ENCODE measurements around the gene DVL1. TPM values are rescaled to one million over a fixed set of nuclear protein-coding genes. Genes with fewer than 3 reads are reported as not detected.
"Not testable (repeated sequence)": the region's sequence is repeated elsewhere in the genome, so short reads cannot be mapped to it uniquely, and the experiment has no call there.

Gene DVL1
- total and polyA plus RNA-seq, 2 of the 13 experiments (the other 11 are each of a cell fraction or from before 2014, with no cell fraction given), result 30.8 to 60.4 TPM

DNA sequence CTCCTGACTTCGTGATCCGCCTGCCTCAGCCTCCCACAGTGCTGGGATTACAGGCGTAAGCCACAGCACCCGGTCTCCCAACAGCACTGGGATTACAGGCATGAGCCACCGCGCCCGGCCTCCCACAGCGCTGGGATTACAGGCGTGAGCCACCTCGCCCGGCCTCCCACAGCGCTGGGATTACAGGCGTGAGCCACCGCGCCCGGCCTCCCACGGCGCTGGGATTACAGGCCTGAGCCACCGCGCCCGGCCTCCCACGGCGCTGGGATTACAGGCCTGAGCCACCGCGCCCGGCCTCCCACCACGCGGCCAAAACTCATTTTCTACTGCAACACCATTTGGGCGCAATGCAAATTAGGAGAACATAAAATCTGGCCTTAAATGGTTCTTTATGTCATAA is 36.1 kb upstream of the DVL1 start:
- WGBS (ENCODE audit: low lambda C conversion rate), result 93% methylated on average over 20 of the region's 29 CpGs
- in situ Hi-C loops (cut with HindIII; ENCODE audit: extremely low pct_ligation_motif_present, low pct_unique_long_range_greater_than_20kb); H3K9me3 ChIP-seq (ENCODE audit: low read length); CTCF ChIA-PET (ENCODE audit: low intra/inter-chr PET ratio, low total read pairs); H3K4me3 ChIP-seq (replicated peaks in 1 of 3; ENCODE audit: insufficient read depth in 1 of 3, low read depth in 2 of 3, low read length in 3 of 3); H3K27me3 ChIP-seq (ENCODE audit: control insufficient read depth in 1 of 2, insufficient read depth in 2 of 2, low read length in 2 of 2); H3K4me2 ChIP-seq (ENCODE audit: low read depth, low read length); H2AFZ ChIP-seq (ENCODE audit: low read length); intact Hi-C loops (cut with micrococcal nuclease; ENCODE audit: unreplicated experiment); H4K20me1 ChIP-seq (ENCODE audit: insufficient read depth, low read length); DNase-seq (ENCODE audit: low spot score); FAIRE-seq; H3K27ac ChIP-seq (ENCODE audit: extremely low read length, insufficient read depth, low read length); ATAC-seq; H3K9ac ChIP-seq (ENCODE audit: insufficient read depth, low read depth, low read length); BruUV-seq (replicated peaks); H3K79me2 ChIP-seq (ENCODE audit: insufficient read depth, low read length): not testable (repeated sequence)
- peaks cover 26% of the 10 kb centered on the region for H3K4me1 ChIP-seq (ENCODE audit: insufficient read depth, low read length)
- peaks cover 19 to 46% of the 10 kb centered on the region in 2 experiments for H3K36me3 ChIP-seq (replicated peaks in 1 of 2; ENCODE audit: control insufficient read depth in 1 of 2, insufficient read depth in 2 of 2, low read length in 2 of 2)
- POLR2A ChIA-PET, result interaction anchor here (0.6 to 6.1 kb wide), 3 partner anchors 10 to 45 kb away, joined by 3 to 43 read pairs (median 5); partner anchors contain the start of genes AURKAIP1 and CCNL2
- TF ChIP-seq RBFOX2 (IDR thresholded peaks at IDR 0.05; ENCODE audit: low read depth, low read length), result peak; percentile 63
- TF ChIP-seq AGO2 (optimal IDR thresholded peaks at IDR 0.05; ENCODE audit: low read depth, low read length), result peak; percentile 67

DNA sequence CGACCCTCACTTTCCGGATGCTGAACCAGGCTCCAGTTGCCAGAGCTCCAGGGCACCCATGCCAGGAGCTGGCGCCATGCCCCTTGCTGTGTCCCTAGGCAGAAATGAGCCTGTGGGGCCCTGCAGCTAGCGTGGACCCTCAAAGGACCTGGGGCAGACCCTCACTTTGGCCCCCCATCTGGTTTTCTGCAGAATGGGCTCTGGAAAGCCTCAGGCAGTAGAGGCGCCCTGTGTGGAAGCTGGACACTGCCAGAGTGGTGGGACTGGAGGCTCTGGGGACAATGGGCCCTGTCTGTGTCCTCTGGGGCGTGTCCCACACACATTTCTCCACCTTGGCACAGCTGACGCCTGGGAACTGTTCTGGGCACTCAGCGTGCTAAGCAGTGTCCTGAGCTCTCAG is 32.1 kb upstream of the DVL1 start:
- Histone ChIP-seq H3K9me3 (ENCODE audit: low read length) (no peaks in the 10 kb centered on the region), H3K4me2 (ENCODE audit: low read depth, low read length) (no peak overlapping the region), H3K4me1 (ENCODE audit: insufficient read depth, low read length) (peaks cover 34% of the 10 kb centered on the region), H3K9ac (ENCODE audit: insufficient read depth, low read depth, low read length) (no peak overlapping the region), H2AFZ (ENCODE audit: low read length) (no peak overlapping the region), H3K4me3 (replicated peaks in 1 of 3; ENCODE audit: insufficient read depth in 1 of 3, low read depth in 2 of 3, low read length in 3 of 3) (no peak overlapping the region), H3K27me3 (ENCODE audit: control insufficient read depth in 1 of 2, insufficient read depth in 2 of 2, low read length in 2 of 2) (no peaks in the 10 kb centered on the region), H3K27ac (ENCODE audit: extremely low read length, insufficient read depth, low read length) (no peak overlapping the region), H4K20me1 (ENCODE audit: insufficient read depth, low read length) (no peaks in the 10 kb centered on the region), H3K79me2 (ENCODE audit: insufficient read depth, low read length) (no peaks in the 10 kb centered on the region), H3K36me3 (replicated peaks in 1 of 2; ENCODE audit: control insufficient read depth in 1 of 2, insufficient read depth in 2 of 2, low read length in 2 of 2) (peaks cover 4 to 7% of the 10 kb centered on the region in 2 experiments)
- in situ Hi-C loops (cut with HindIII; ENCODE audit: extremely low pct_ligation_motif_present, low pct_unique_long_range_greater_than_20kb) (no loop called here), intact Hi-C loops (cut with micrococcal nuclease; ENCODE audit: unreplicated experiment) (no loop called here)
- CTCF ChIA-PET (ENCODE audit: low intra/inter-chr PET ratio, low total read pairs), result no interaction called here
- FAIRE-seq (no peak), ATAC-seq (no peak), DNase-seq (ENCODE audit: low spot score) (no peak)
- TF ChIP-seq GZF1 (CRISPR knock-in tag; IDR thresholded peaks at IDR 0.05) (no peak), AGO1 (IDR thresholded peaks at IDR 0.05; ENCODE audit: low read depth, low read length, poor library complexity, severe bottlenecking) (no peak), ATRX (CRISPR knock-in tag; IDR thresholded peaks at IDR 0.05; ENCODE audit: borderline replicate concordance) (no peak), FOXK2 (IDR thresholded peaks at IDR 0.05) (no peak), ZNF563 (CRISPR knock-in tag; IDR thresholded peaks at IDR 0.05) (no peak), ONECUT2 (CRISPR knock-in tag; IDR thresholded peaks at IDR 0.05) (no peak), TARDBP (CRISPR knock-in tag; IDR thresholded peaks at IDR 0.05) (no peak), ATF1 (CRISPR knock-in tag; IDR thresholded peaks at IDR 0.05) (no peak), ZNF670 (CRISPR knock-in tag; IDR thresholded peaks at IDR 0.05; ENCODE audit: borderline replicate concordance) (no peak), HNRNPUL1 (IDR thresholded peaks at IDR 0.05; ENCODE audit: low read depth, low read length) (no peak)
- TF ChIP-seq, protein P1, sequence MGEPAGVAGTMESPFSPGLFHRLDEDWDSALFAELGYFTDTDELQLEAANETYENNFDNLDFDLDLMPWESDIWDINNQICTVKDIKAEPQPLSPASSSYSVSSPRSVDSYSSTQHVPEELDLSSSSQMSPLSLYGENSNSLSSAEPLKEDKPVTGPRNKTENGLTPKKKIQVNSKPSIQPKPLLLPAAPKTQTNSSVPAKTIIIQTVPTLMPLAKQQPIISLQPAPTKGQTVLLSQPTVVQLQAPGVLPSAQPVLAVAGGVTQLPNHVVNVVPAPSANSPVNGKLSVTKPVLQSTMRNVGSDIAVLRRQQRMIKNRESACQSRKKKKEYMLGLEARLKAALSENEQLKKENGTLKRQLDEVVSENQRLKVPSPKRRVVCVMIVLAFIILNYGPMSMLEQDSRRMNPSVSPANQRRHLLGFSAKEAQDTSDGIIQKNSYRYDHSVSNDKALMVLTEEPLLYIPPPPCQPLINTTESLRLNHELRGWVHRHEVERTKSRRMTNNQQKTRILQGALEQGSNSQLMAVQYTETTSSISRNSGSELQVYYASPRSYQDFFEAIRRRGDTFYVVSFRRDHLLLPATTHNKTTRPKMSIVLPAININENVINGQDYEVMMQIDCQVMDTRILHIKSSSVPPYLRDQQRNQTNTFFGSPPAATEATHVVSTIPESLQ (CRISPR knock-in tag; conservative IDR thresholded peaks at IDR 0.05), result no peak
- no TSS peak for BruUV-seq (replicated peaks)
- WGBS (ENCODE audit: low lambda C conversion rate), result 100% methylated on average over 1 of the region's 8 CpGs
- POLR2A ChIA-PET, result no interaction called here

All from HepG2 (cell line).